HEK293 (cell line): Measurements from ENCODE around the gene WIPF3.

Experiments
- CTCF ChIP-seq: fragments of 450-650 bp; formaldehyde crosslinking; IDR thresholded peaks from 2 replicates; pipeline ENCODE4 v1.5.1; 2016; ENCODE audit warnings: missing biosample characterization, missing genetic modification characterization
- ZNF138 ChIP-seq: fragments of 450-650 bp; formaldehyde crosslinking; IDR thresholded peaks from 2 replicates; pipeline ENCODE4 v1.5.1; 2016; ENCODE audit warnings: missing biosample characterization, missing genetic modification characterization, borderline replicate concordance
- ZNF530 ChIP-seq: fragments of 450-650 bp; formaldehyde crosslinking; IDR thresholded peaks from 2 replicates; pipeline ENCODE4 v1.5.1; 2016; ENCODE audit warnings: low read depth, missing biosample characterization, missing genetic modification characterization

- TF ChIP-seq CTCF (tag by site-specific recombination) (no peak), ZNF530 (tag by site-specific recombination) (no peak), ZNF138 (no peak)
Measured at GRCh38 chr7:29890251-29890650, 83.9 kb downstream of the WIPF3 start.
